Uterus (tissue), 2 donors: ENCODE data around the gene RFC4.

Experiments used
- CTCF ChIP-seq, 4 experiments: fragments of 200-600 bp in 2 of 4; fragments of 450-650 bp in 2 of 4; sonication (generic) in 2 of 4; IDR thresholded peaks; one replicate each; pipeline ENCODE4 v1.5.1; 2016 to 2019; ENCODE audit warnings: antibody characterized with exemption in 4 of 4, mild to moderate bottlenecking in 2 of 4, moderate library complexity in 1 of 4
- POLR2A ChIP-seq, 2 donors: fragments of 450-650 bp; IDR thresholded peaks; one replicate each; pipeline ENCODE4 v1.6.1; 2016; ENCODE audit warnings: antibody characterized with exemption in 2 of 2, mild to moderate bottlenecking in 1 of 2, moderate library complexity in 1 of 2

GRCh38 chr3:186810336-186810996 lies 4.2 kb upstream of the RFC4 start:
- TF ChIP-seq CTCF (IDR thresholded peaks at IDR 0.05) (no peak), POLR2A (IDR thresholded peaks at IDR 0.05) (no peak)
